H1 (cell line): ENCODE results near the gene DDAH2. TPM values are rescaled to one million over a fixed set of nuclear protein-coding genes. Genes with fewer than 3 reads are reported as not detected.

Experiments used
- CTCF ChIA-PET: fragments of 300-600 bp; sonication (Branson Sonifier 250); formaldehyde crosslinking; loops from one replicate; lab custom pipeline; 2021; ENCODE audit not compliant: partially characterized antibody; lab: Charles Lee
- POLR2A ChIA-PET: fragments of 300-600 bp; sonication (Branson Sonifier 250); formaldehyde crosslinking; loops from one replicate; lab custom pipeline; 2021; ENCODE audit warnings: inconsistent platforms; ENCODE audit not compliant: partially characterized antibody; lab: Charles Lee
- DNase-seq, 2 experiments: peaks; one replicate each; pipeline versions ENCODE4 v3.0.0 to v3.0.0-alpha.2; 2010 to 2022; ENCODE audit warnings: low spot score in 2 of 2, low read depth in 1 of 2, mixed read lengths in 1 of 2
- FAIRE-seq: peaks from 2 replicates; lab custom pipeline; 2011; peaks lifted over from hg19 to GRCh38; lab: Jason Lieb, UNC
- H2AFZ ChIP-seq: 2 replicates; pipeline ENCODE4 v1.8.1; 2012; ENCODE audit warnings: low read length, inconsistent platforms
- H2AK5ac ChIP-seq: 2 replicates; pipeline ENCODE4 v1.6.1; 2013; ENCODE audit warnings: low read depth, low read length
- H2BK120ac ChIP-seq: replicated peaks from 2 replicates; pipeline ENCODE3; 2013; ENCODE audit warnings: low read depth, low read length, inconsistent platforms
- H2BK12ac ChIP-seq: 2 replicates; pipeline ENCODE4 v1.6.1; 2013; ENCODE audit warnings: low read depth, low read length
- H2BK15ac ChIP-seq: 2 replicates; pipeline ENCODE4 v1.6.1; 2013; ENCODE audit warnings: low read length
- H2BK20ac ChIP-seq: 2 replicates; pipeline ENCODE4 v1.6.1; 2013; ENCODE audit warnings: low read length
- H2BK5ac ChIP-seq: 2 replicates; pipeline ENCODE4 v1.6.1; 2013; ENCODE audit warnings: low read depth, low read length
- H3K14ac ChIP-seq: 2 replicates; pipeline ENCODE4 v1.6.1; 2013; ENCODE audit warnings: inconsistent platforms; ENCODE audit not compliant: insufficient read length
- H3K18ac ChIP-seq: 2 replicates; pipeline ENCODE4 v1.6.1; 2013; ENCODE audit warnings: low read length; ENCODE audit errors: extremely low read depth
- H3K23ac ChIP-seq: 2 replicates; pipeline ENCODE4 v1.6.1; 2013; ENCODE audit warnings: inconsistent platforms; ENCODE audit not compliant: insufficient read length
- H3K23me2 ChIP-seq: 2 replicates; pipeline ENCODE4 v1.6.1; 2013; ENCODE audit warnings: low read depth, low read length
- H3K27ac ChIP-seq: 2 replicates; pipeline ENCODE4 v1.6.1; 2011; ENCODE audit warnings: low read depth, low read length, inconsistent platforms
- H3K27me3 ChIP-seq, 4 experiments: replicated peaks in 1 of 4; 1 replicate in 1 of 4; 2 replicates in 3 of 4; pipeline versions ENCODE4 v1.6.1 to v1.8.1; 2011 to 2013; ENCODE audit warnings: low read length in 3 of 4, mild to moderate bottlenecking in 3 of 4, inconsistent platforms in 2 of 4, mixed read lengths in 2 of 4, moderate library complexity in 1 of 4; ENCODE audit not compliant: control insufficient read depth in 3 of 4, insufficient read depth in 3 of 4; ENCODE audit errors: extremely low read depth in 1 of 4
- H3K36me3 ChIP-seq, 4 experiments: 2 replicates each; pipeline versions ENCODE4 v1.6.1 to v1.8.1; 2011 to 2013; ENCODE audit warnings: mild to moderate bottlenecking in 4 of 4, low read length in 3 of 4, moderate library complexity in 2 of 4, control low read depth in 1 of 4, inconsistent platforms in 1 of 4; ENCODE audit not compliant: insufficient read depth in 4 of 4, control insufficient read depth in 2 of 4
- H3K4ac ChIP-seq: replicated peaks from 2 replicates; pipeline ENCODE3; 2013; ENCODE audit warnings: low read length, low read depth, mixed read lengths, inconsistent platforms; ENCODE audit not compliant: insufficient read length
- H3K4me1 ChIP-seq, 4 experiments: replicated peaks in 1 of 4; 1 replicate in 1 of 4; 2 replicates in 3 of 4; pipeline versions ENCODE4 v1.6.1 to v1.8.1; 2011 to 2013; ENCODE audit warnings: low read length in 3 of 4, inconsistent platforms in 2 of 4, mixed read lengths in 1 of 4; ENCODE audit not compliant: insufficient read depth in 4 of 4, control insufficient read depth in 3 of 4
- H3K4me2 ChIP-seq, 2 experiments: 2 replicates each; pipeline versions ENCODE4 v1.6.1 to v1.8.1; 2011 to 2013; ENCODE audit warnings: low read depth in 2 of 2, low read length in 2 of 2, control low read depth in 1 of 2, inconsistent platforms in 1 of 2, mild to moderate bottlenecking in 1 of 2; ENCODE audit not compliant: insufficient read depth in 1 of 2
- H3K4me3 ChIP-seq, 4 experiments: fragments of 200-600, 300-600 bp in 1 of 4; sonication (generic), shearing (Covaris generic), sonication (Bioruptor Twin) in 1 of 4; 2 replicates each; pipeline versions ENCODE4 v1.5.1 to v1.8.1; 2011 to 2016; ENCODE audit warnings: low read length in 4 of 4, low read depth in 3 of 4, control low read depth in 2 of 4, inconsistent platforms in 2 of 4, mild to moderate bottlenecking in 2 of 4, mixed read lengths in 1 of 4, moderate library complexity in 1 of 4; ENCODE audit not compliant: insufficient read depth in 2 of 4; ENCODE audit errors: extremely low read depth in 1 of 4
- H3K56ac ChIP-seq: replicated peaks from 2 replicates; pipeline ENCODE3; 2013; ENCODE audit warnings: low read depth, mild to moderate bottlenecking, mixed read lengths, low read length, inconsistent platforms; ENCODE audit not compliant: insufficient read length
- H3K79me1 ChIP-seq: 2 replicates; pipeline ENCODE4 v1.6.1; 2013; ENCODE audit warnings: low read depth, low read length, control low read depth
- H3K79me2 ChIP-seq, 2 experiments: 2 replicates each; pipeline versions ENCODE4 v1.6.1 to v1.8.1; 2012 to 2013; ENCODE audit warnings: low read length in 2 of 2, mild to moderate bottlenecking in 2 of 2, inconsistent platforms in 1 of 2; ENCODE audit not compliant: insufficient read depth in 2 of 2, control insufficient read depth in 1 of 2
- H3K9ac ChIP-seq, 4 experiments: replicated peaks in 1 of 4; 1 replicate in 1 of 4; 2 replicates in 3 of 4; pipeline versions ENCODE4 v1.6.1 to v1.8.1; 2011 to 2013; ENCODE audit warnings: low read depth in 3 of 4, low read length in 3 of 4, control low read depth in 2 of 4, mild to moderate bottlenecking in 2 of 4, moderate library complexity in 2 of 4, inconsistent platforms in 1 of 4; ENCODE audit errors: extremely low read depth in 1 of 4
- H3K9me3 ChIP-seq, 2 experiments: 2 replicates each; pipeline versions ENCODE4 v1.6.1 to v1.8.1; 2012 to 2013; ENCODE audit warnings: mild to moderate bottlenecking in 2 of 2, moderate library complexity in 2 of 2, control low read depth in 1 of 2, inconsistent platforms in 1 of 2, low read depth in 1 of 2, low read length in 1 of 2, mixed read lengths in 1 of 2; ENCODE audit not compliant: insufficient read depth in 2 of 2
- H4K20me1 ChIP-seq, 2 experiments: replicated peaks in 1 of 2; 2 replicates each; pipeline versions ENCODE3 to v1.8.1; 2011 to 2013; ENCODE audit warnings: inconsistent platforms in 2 of 2, low read length in 2 of 2, mild to moderate bottlenecking in 1 of 2; ENCODE audit not compliant: insufficient read depth in 2 of 2, control insufficient read depth in 1 of 2
- H4K5ac ChIP-seq: 2 replicates; pipeline ENCODE4 v1.6.1; 2013; ENCODE audit warnings: low read length, low read depth, mixed read lengths, inconsistent platforms; ENCODE audit not compliant: insufficient read length
- H4K8ac ChIP-seq: 2 replicates; pipeline ENCODE4 v1.8.0; 2013; ENCODE audit warnings: mild to moderate bottlenecking, moderate library complexity, low read length, inconsistent platforms; ENCODE audit not compliant: insufficient read depth; ENCODE audit errors: extremely low read depth
- H4K91ac ChIP-seq: replicated peaks from 2 replicates; pipeline ENCODE3; 2013; ENCODE audit warnings: low read length, mixed read lengths, inconsistent platforms; ENCODE audit not compliant: insufficient read length
- HDAC2 ChIP-seq, 2 experiments: fragments of 300-600 bp in 1 of 2; sonication (generic) in 1 of 2; IDR thresholded peaks; 2 replicates each; pipeline ENCODE4 v1.6.1; 2011 to 2012; ENCODE audit warnings: low read depth in 2 of 2, low read length in 2 of 2, mild to moderate bottlenecking in 2 of 2, moderate library complexity in 2 of 2, borderline replicate concordance in 1 of 2, inconsistent platforms in 1 of 2
- SIN3A ChIP-seq, 2 experiments: IDR thresholded peaks in 1 of 2; conservative IDR thresholded peaks in 1 of 2; 2 replicates each; pipeline ENCODE4 v1.6.1; 2011 to 2012; ENCODE audit warnings: low read length in 2 of 2, improper control_type of control experiment in 1 of 2, low read depth in 1 of 2, mild to moderate bottlenecking in 1 of 2
- TAF1 ChIP-seq: IDR thresholded peaks from 2 replicates; pipeline ENCODE4 v1.6.1; 2011; ENCODE audit warnings: mild to moderate bottlenecking, low read depth, low read length
- whole genome bisulfite sequencing, 2 experiments: shearing (Covaris generic) in 1 of 2; methylation state at CpG; one replicate each; pipeline versions ENCODE4 v1.1.6 to v1.1.7; 2013 to 2015; ENCODE audit warnings: low lambda C conversion rate in 2 of 2, mixed read lengths in 2 of 2, inconsistent platforms in 1 of 2, low coverage in 1 of 2, missing lambda C conversion rate in 1 of 2; ENCODE audit not compliant: insufficient replicate concordance in 2 of 2, insufficient coverage in 1 of 2, insufficient read length in 1 of 2; ENCODE audit errors: extremely low coverage in 1 of 2, missing lambda C conversion rate in 1 of 2; 5-methylcytosine and 5-hydroxymethylcytosine counted together
- polyA plus RNA-seq, 7 experiments: library from polyadenylated mRNA; depleted of rRNA in 3 of 7; stranded (reverse) in 5 of 7; unstranded in 2 of 7; fragments of >200 nt in 5 of 7; fragments of 200-250 nt in 2 of 7; gene quantifications; 1 replicate in 5 of 7; 2 replicates in 1 of 7; 4 replicates in 1 of 7; pipeline versions ENCODE4 v1.2.1 to v1.2.3, GENCODE V29; 2011 to 2013; ENCODE audit warnings: missing spikeins in 2 of 7, mixed read lengths in 2 of 7
- total RNA-seq: library from RNA; stranded (reverse); fragmentation: NEBNext Ultra II Directional; extraction: Animal tissue kit (Norgen Biotek cat#: 25700); gene quantifications from 2 replicates; pipeline ENCODE4 v1.2.1, GENCODE V29; 2021

The DDAH2 gene
- total and polyA plus RNA-seq, 2 of the 8 experiments (the other 6 are each of a cell fraction or from before 2014, with no cell fraction given), result 53.3 to 73.5 TPM

- H4K91ac ChIP-seq, result no peak overlapping the region
- FAIRE-seq (no peak), DNase-seq (no peak)
- H4K20me1 ChIP-seq, result no peaks in the 10 kb centered on the region
- no peaks in the 10 kb centered on the region for H3K27me3 ChIP-seq
- H2BK12ac ChIP-seq, result 0 out of 2 replicates have a peak overlapping the region, but pooled peaks have one; percentile 27
- H3K23ac ChIP-seq, result no peak overlapping the region
- H3K4me2 ChIP-seq, result no peak overlapping the region
- H4K8ac ChIP-seq, result no peak overlapping the region; the same call in 1 of the 2 replicates
- no peak overlapping the region for H3K9ac ChIP-seq
- H3K79me1 ChIP-seq, result no peaks in the 10 kb centered on the region
- no peak overlapping the region for H3K56ac ChIP-seq
- H2AK5ac ChIP-seq, result no peak overlapping the region
- no peak overlapping the region for H2BK20ac ChIP-seq
- no peak overlapping the region for H2BK120ac ChIP-seq
- H3K9me3 ChIP-seq, result no peaks in the 10 kb centered on the region
- peaks cover under 1 to 20% (median 14%) of the 10 kb centered on the region in 4 experiments; a peak in 6 of 8 replicates for H3K36me3 ChIP-seq
- H3K27ac ChIP-seq, result no peak overlapping the region
- no peak overlapping the region for H2BK15ac ChIP-seq
- H3K14ac ChIP-seq, result no peak overlapping the region
- H3K4me1 ChIP-seq, result peaks cover 0 to 7% (median 3%) of the 10 kb centered on the region in 4 experiments; a peak in 4 of 7 replicates
- no peak overlapping the region for H4K5ac ChIP-seq
- H3K23me2 ChIP-seq, result no peaks in the 10 kb centered on the region
- POLR2A ChIA-PET, result interaction anchor here (0.6 to 10.7 kb wide), 21 partner anchors 9 to 307 kb away, joined by 3 to 85 read pairs (median 4); partner anchors contain the start of genes C6orf47, DXO, GPANK1 and HSPA1A
- H3K18ac ChIP-seq, result no peak overlapping the region
- no peak overlapping the region for H3K4me3 ChIP-seq
- 97% methylated on average over 2 of the region's 4 CpGs; no CpG with 5 or more reads in 1 of the 2 experiments for WGBS, 2 experiments
- H3K79me2 ChIP-seq, result no peaks in the 10 kb centered on the region
- no peak overlapping the region for H2BK5ac ChIP-seq
- CTCF ChIA-PET, result interaction anchor here (0.7 to 14.4 kb wide), 10 partner anchors 9 to 229 kb away, joined by 3 to 228 read pairs (median 4); partner anchors contain the start of genes ATP6V1G2, DDAH2, LY6G6D and MPIG6B
- H2AFZ ChIP-seq, result no peak overlapping the region
- no peak overlapping the region for H3K4ac ChIP-seq
- TF ChIP-seq HDAC2 (IDR thresholded peaks at IDR 0.05; ENCODE audit: borderline replicate concordance in 1 of 2, low read depth in 2 of 2, low read length in 2 of 2) (no peak), TAF1 (no peak), SIN3A (conservative IDR thresholded peaks at IDR 0.05 in 1 of 2, IDR thresholded peaks at IDR 0.05 in 1 of 2; ENCODE audit: low read depth in 1 of 2, low read length in 2 of 2) (no peak)
Measured at GRCh38 chr6:31775184-31775583, 46.1 kb upstream of the DDAH2 start.
